H1 (cell line): ENCODE results near the gene GAS7. TPM values are rescaled to one million over a fixed set of nuclear protein-coding genes. Genes with fewer than 3 reads are reported as not detected.

Experiments used
- ATF2 ChIP-seq: IDR thresholded peaks from 2 replicates; pipeline ENCODE4 v1.6.1; 2012; ENCODE audit warnings: low read length, inconsistent platforms
- CHD1 ChIP-seq: IDR thresholded peaks from 2 replicates; pipeline ENCODE4 v1.6.1; 2012; ENCODE audit warnings: low read depth, low read length, improper control_type of control experiment
- FOSL1 ChIP-seq: IDR thresholded peaks from 2 replicates; pipeline ENCODE4 v1.6.1; 2011; ENCODE audit warnings: mild to moderate bottlenecking, low read depth, low read length, moderate library complexity; ENCODE audit not compliant: insufficient read depth
- POLR2A ChIP-seq, 2 experiments: IDR thresholded peaks; 1 replicate in 1 of 2; 2 replicates in 1 of 2; pipeline ENCODE4 v1.6.1; 2011; ENCODE audit warnings: low read depth in 2 of 2, low read length in 2 of 2, mild to moderate bottlenecking in 2 of 2; ENCODE audit errors: control extremely low read depth in 1 of 2
- RXRA ChIP-seq: IDR thresholded peaks from 2 replicates; pipeline ENCODE4 v1.6.1; 2011; ENCODE audit warnings: low read depth, mild to moderate bottlenecking, low read length, moderate library complexity; ENCODE audit not compliant: insufficient read depth
- polyA plus RNA-seq, 7 experiments: library from polyadenylated mRNA; depleted of rRNA in 3 of 7; stranded (reverse) in 5 of 7; unstranded in 2 of 7; fragments of >200 nt in 5 of 7; fragments of 200-250 nt in 2 of 7; gene quantifications; 1 replicate in 5 of 7; 2 replicates in 1 of 7; 4 replicates in 1 of 7; pipeline versions ENCODE4 v1.2.1 to v1.2.3, GENCODE V29; 2011 to 2013; ENCODE audit warnings: missing spikeins in 2 of 7, mixed read lengths in 2 of 7
- total RNA-seq: library from RNA; stranded (reverse); fragmentation: NEBNext Ultra II Directional; extraction: Animal tissue kit (Norgen Biotek cat#: 25700); gene quantifications from 2 replicates; pipeline ENCODE4 v1.2.1, GENCODE V29; 2021
- TF ChIP-seq, protein P1 (sequence below): fragments of 300-600 bp; sonication (generic); IDR thresholded peaks from 2 replicates; pipeline ENCODE4 v1.7.1; 2012; ENCODE audit warnings: low read length, moderate library complexity, mild to moderate bottlenecking, inconsistent platforms; ENCODE audit not compliant: insufficient replicate concordance

Gene GAS7
- total and polyA plus RNA-seq, 2 of the 8 experiments (the other 6 are each of a cell fraction or from before 2014, with no cell fraction given) = 5.0 to 14.5 TPM

DNA sequence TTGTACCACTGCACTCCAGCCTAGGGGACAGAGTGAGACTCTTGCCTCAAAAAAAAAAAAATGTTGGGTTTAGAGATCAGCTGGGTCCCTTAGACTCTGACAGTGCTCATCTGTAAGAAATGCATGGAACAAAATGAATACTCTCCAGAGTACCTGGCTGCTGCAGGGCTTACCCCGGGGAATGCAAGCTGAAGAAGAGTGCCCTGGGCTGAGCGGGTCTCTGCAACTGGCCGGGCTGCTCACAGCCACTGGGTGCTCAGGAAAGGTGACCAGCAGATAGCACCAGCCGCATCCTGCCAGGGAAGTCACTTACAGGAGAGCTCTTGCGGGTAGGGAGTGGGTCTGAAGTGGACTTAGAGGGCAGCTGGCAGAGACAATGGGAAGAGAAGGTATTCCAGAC lies 82.1 kb downstream of the GAS7 start (continued):
- TF ChIP-seq, protein P1, sequence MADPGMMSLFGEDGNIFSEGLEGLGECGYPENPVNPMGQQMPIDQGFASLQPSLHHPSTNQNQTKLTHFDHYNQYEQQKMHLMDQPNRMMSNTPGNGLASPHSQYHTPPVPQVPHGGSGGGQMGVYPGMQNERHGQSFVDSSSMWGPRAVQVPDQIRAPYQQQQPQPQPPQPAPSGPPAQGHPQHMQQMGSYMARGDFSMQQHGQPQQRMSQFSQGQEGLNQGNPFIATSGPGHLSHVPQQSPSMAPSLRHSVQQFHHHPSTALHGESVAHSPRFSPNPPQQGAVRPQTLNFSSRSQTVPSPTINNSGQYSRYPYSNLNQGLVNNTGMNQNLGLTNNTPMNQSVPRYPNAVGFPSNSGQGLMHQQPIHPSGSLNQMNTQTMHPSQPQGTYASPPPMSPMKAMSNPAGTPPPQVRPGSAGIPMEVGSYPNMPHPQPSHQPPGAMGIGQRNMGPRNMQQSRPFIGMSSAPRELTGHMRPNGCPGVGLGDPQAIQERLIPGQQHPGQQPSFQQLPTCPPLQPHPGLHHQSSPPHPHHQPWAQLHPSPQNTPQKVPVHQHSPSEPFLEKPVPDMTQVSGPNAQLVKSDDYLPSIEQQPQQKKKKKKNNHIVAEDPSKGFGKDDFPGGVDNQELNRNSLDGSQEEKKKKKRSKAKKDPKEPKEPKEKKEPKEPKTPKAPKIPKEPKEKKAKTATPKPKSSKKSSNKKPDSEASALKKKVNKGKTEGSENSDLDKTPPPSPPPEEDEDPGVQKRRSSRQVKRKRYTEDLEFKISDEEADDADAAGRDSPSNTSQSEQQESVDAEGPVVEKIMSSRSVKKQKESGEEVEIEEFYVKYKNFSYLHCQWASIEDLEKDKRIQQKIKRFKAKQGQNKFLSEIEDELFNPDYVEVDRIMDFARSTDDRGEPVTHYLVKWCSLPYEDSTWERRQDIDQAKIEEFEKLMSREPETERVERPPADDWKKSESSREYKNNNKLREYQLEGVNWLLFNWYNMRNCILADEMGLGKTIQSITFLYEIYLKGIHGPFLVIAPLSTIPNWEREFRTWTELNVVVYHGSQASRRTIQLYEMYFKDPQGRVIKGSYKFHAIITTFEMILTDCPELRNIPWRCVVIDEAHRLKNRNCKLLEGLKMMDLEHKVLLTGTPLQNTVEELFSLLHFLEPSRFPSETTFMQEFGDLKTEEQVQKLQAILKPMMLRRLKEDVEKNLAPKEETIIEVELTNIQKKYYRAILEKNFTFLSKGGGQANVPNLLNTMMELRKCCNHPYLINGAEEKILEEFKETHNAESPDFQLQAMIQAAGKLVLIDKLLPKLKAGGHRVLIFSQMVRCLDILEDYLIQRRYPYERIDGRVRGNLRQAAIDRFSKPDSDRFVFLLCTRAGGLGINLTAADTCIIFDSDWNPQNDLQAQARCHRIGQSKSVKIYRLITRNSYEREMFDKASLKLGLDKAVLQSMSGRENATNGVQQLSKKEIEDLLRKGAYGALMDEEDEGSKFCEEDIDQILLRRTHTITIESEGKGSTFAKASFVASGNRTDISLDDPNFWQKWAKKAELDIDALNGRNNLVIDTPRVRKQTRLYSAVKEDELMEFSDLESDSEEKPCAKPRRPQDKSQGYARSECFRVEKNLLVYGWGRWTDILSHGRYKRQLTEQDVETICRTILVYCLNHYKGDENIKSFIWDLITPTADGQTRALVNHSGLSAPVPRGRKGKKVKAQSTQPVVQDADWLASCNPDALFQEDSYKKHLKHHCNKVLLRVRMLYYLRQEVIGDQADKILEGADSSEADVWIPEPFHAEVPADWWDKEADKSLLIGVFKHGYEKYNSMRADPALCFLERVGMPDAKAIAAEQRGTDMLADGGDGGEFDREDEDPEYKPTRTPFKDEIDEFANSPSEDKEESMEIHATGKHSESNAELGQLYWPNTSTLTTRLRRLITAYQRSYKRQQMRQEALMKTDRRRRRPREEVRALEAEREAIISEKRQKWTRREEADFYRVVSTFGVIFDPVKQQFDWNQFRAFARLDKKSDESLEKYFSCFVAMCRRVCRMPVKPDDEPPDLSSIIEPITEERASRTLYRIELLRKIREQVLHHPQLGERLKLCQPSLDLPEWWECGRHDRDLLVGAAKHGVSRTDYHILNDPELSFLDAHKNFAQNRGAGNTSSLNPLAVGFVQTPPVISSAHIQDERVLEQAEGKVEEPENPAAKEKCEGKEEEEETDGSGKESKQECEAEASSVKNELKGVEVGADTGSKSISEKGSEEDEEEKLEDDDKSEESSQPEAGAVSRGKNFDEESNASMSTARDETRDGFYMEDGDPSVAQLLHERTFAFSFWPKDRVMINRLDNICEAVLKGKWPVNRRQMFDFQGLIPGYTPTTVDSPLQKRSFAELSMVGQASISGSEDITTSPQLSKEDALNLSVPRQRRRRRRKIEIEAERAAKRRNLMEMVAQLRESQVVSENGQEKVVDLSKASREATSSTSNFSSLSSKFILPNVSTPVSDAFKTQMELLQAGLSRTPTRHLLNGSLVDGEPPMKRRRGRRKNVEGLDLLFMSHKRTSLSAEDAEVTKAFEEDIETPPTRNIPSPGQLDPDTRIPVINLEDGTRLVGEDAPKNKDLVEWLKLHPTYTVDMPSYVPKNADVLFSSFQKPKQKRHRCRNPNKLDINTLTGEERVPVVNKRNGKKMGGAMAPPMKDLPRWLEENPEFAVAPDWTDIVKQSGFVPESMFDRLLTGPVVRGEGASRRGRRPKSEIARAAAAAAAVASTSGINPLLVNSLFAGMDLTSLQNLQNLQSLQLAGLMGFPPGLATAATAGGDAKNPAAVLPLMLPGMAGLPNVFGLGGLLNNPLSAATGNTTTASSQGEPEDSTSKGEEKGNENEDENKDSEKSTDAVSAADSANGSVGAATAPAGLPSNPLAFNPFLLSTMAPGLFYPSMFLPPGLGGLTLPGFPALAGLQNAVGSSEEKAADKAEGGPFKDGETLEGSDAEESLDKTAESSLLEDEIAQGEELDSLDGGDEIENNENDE = no peak
- no peak for TF ChIP-seq CHD1
- TF ChIP-seq FOSL1 = no peak
- no peak for TF ChIP-seq RXRA
- TF ChIP-seq ATF2 = no peak
- TF ChIP-seq POLR2A (IDR thresholded peaks at IDR 0.05; ENCODE audit: control extremely low read depth in 1 of 2, low read depth in 2 of 2, low read length in 2 of 2) = no peak
